Effector memory CD4-positive, alpha-beta T cell (primary cell): Measurements from ENCODE around the gene PAXX.

Source experiments
- DNase-seq, 3 donors: peaks; one replicate each; pipeline ENCODE4 v3.0.0-alpha.2; 2020
- H3K27ac ChIP-seq: 2 replicates; pipeline ENCODE4 v1.7.0; 2013; ENCODE audit warnings: mild to moderate bottlenecking, low read length, moderate library complexity; ENCODE audit not compliant: insufficient read depth, poor library complexity, severe bottlenecking
- H3K27me3 ChIP-seq: replicated peaks from 2 replicates; pipeline ENCODE4 v1.7.0; 2013; ENCODE audit warnings: mild to moderate bottlenecking, low read length; ENCODE audit not compliant: insufficient read depth, control insufficient read depth, poor library complexity, severe bottlenecking
- H3K36me3 ChIP-seq: 2 replicates; pipeline ENCODE4 v1.7.0; 2013; ENCODE audit warnings: mild to moderate bottlenecking, low read length, moderate library complexity; ENCODE audit not compliant: control insufficient read depth, insufficient read depth
- H3K4me1 ChIP-seq: 2 replicates; pipeline ENCODE4 v1.7.0; 2013; ENCODE audit warnings: low read length, mild to moderate bottlenecking; ENCODE audit not compliant: control insufficient read depth, insufficient read depth, poor library complexity, severe bottlenecking
- H3K4me3 ChIP-seq: 2 replicates; pipeline ENCODE4 v1.7.0; 2013; ENCODE audit warnings: low read length, low read depth, mild to moderate bottlenecking; ENCODE audit not compliant: insufficient read depth, poor library complexity, severe bottlenecking
- H3K9me3 ChIP-seq: 2 replicates; pipeline ENCODE4 v1.7.0; 2013; ENCODE audit warnings: mild to moderate bottlenecking, low read length, moderate library complexity; ENCODE audit not compliant: control insufficient read depth

PAXX gene

GRCh38 chr9:137011907-137012675, 19.9 kb downstream of the PAXX start:
- no peak overlapping the region for H3K27ac ChIP-seq
- peaks cover 65% of the 10 kb centered on the region for H3K36me3 ChIP-seq
- no peak overlapping the region for H3K4me3 ChIP-seq
- H3K4me1 ChIP-seq = no peaks in the 10 kb centered on the region
- no peak for DNase-seq
- H3K9me3 ChIP-seq = no peaks in the 10 kb centered on the region
- no peaks in the 10 kb centered on the region for H3K27me3 ChIP-seq

- Histone ChIP-seq H3K4me3 (no peak overlapping the region), H3K27ac (no peak overlapping the region), H3K36me3 (peaks cover 72% of the 10 kb centered on the region), H3K4me1 (no peaks in the 10 kb centered on the region), H3K9me3 (no peaks in the 10 kb centered on the region), H3K27me3 (no peaks in the 10 kb centered on the region)
- DNase-seq = no peak
Measured at GRCh38 chr9:137012694-137013570, 20.7 kb downstream of the PAXX start.

GRCh38 chr9:137013571-137013940, 21.3 kb downstream of the PAXX start:
- H3K27ac ChIP-seq = no peak overlapping the region
- peaks cover 68% of the 10 kb centered on the region for H3K36me3 ChIP-seq
- H3K4me1 ChIP-seq = no peaks in the 10 kb centered on the region
- no peaks in the 10 kb centered on the region for H3K27me3 ChIP-seq
- H3K4me3 ChIP-seq = no peak overlapping the region
- DNase-seq = no peak
- H3K9me3 ChIP-seq = no peaks in the 10 kb centered on the region

GRCh38 chr9:137014166-137014565, 21.9 kb downstream of the PAXX start:
- H3K4me1 ChIP-seq = no peaks in the 10 kb centered on the region

GRCh38 chr9:137014776-137015539, 22.7 kb downstream of the PAXX start:
- H3K4me3 ChIP-seq = no peak overlapping the region
- H3K9me3 ChIP-seq = no peaks in the 10 kb centered on the region
- H3K36me3 ChIP-seq = peaks cover 61% of the 10 kb centered on the region
- H3K4me1 ChIP-seq = no peaks in the 10 kb centered on the region
- DNase-seq = no peak
- H3K27ac ChIP-seq = no peak overlapping the region
- H3K27me3 ChIP-seq = no peaks in the 10 kb centered on the region

More at GRCh38 chr9:137014166-137014565, 21.9 kb downstream of the PAXX start:
- Histone ChIP-seq H3K27me3 (no peaks in the 10 kb centered on the region), H3K9me3 (no peaks in the 10 kb centered on the region), H3K36me3 (peaks cover 68% of the 10 kb centered on the region), H3K27ac (no peak overlapping the region), H3K4me3 (no peak overlapping the region)
- DNase-seq = no peak

- Histone ChIP-seq H3K9me3 (no peaks in the 10 kb centered on the region), H3K4me3 (no peak overlapping the region), H3K27ac (no peak overlapping the region), H3K36me3 (peaks cover 61% of the 10 kb centered on the region), H3K27me3 (no peaks in the 10 kb centered on the region), H3K4me1 (no peaks in the 10 kb centered on the region)
- DNase-seq = no peak
Measured at GRCh38 chr9:137015540-137015930, 23.3 kb downstream of the PAXX start.

GRCh38 chr9:137015976-137016375, 23.8 kb downstream of the PAXX start:
- H3K27me3 ChIP-seq = no peaks in the 10 kb centered on the region
- no peak overlapping the region for H3K4me3 ChIP-seq
- no peaks in the 10 kb centered on the region for H3K9me3 ChIP-seq
- no peaks in the 10 kb centered on the region for H3K4me1 ChIP-seq
- H3K36me3 ChIP-seq = peaks cover 61% of the 10 kb centered on the region
- DNase-seq = no peak
- H3K27ac ChIP-seq = no peak overlapping the region

GRCh38 chr9:137016436-137016835, 24.2 kb downstream of the PAXX start:
- Histone ChIP-seq H3K36me3 (peaks cover 56% of the 10 kb centered on the region), H3K9me3 (no peaks in the 10 kb centered on the region), H3K4me3 (no peak overlapping the region), H3K27ac (no peak overlapping the region), H3K27me3 (no peaks in the 10 kb centered on the region), H3K4me1 (no peaks in the 10 kb centered on the region)
- no peak for DNase-seq

- no peak overlapping the region for H3K4me3 ChIP-seq
- H3K36me3 ChIP-seq = peaks cover 52% of the 10 kb centered on the region
Measured at GRCh38 chr9:137017071-137017470, 24.8 kb downstream of the PAXX start.

More at GRCh38 chr9:137017071-137017470, 24.8 kb downstream of the PAXX start:
- H3K27me3 ChIP-seq = no peaks in the 10 kb centered on the region
- no peak overlapping the region for H3K27ac ChIP-seq
- H3K4me1 ChIP-seq = no peaks in the 10 kb centered on the region
- DNase-seq = no peak
- no peaks in the 10 kb centered on the region for H3K9me3 ChIP-seq
